HG03439 (cell line): Measurements from ENCODE around the gene PDE6A.
"Not testable (repeated sequence)": the region's sequence is repeated elsewhere in the genome, so short reads cannot be mapped to it uniquely, and the experiment has no call there.

Source experiments
- ATAC-seq: cut with Tn5 transposase; IDR thresholded peaks from one replicate; pipeline ENCODE4 v1.9.1; 2021; ENCODE audit warnings: mild to moderate bottlenecking, moderate library complexity; ENCODE audit not compliant: unreplicated experiment

The PDE6A gene

GRCh38 chr5:149953436-149954121, 9.0 kb upstream of the PDE6A start:
- no peak for ATAC-seq

GRCh38 chr5:149951138-149951749, 6.7 kb upstream of the PDE6A start:
- ATAC-seq: no peak

GRCh38 chr5:149948993-149949392, 4.4 kb upstream of the PDE6A start:
- ATAC-seq: no peak

- ATAC-seq: no peak
Measured at GRCh38 chr5:149946118-149946517, 1.5 kb upstream of the PDE6A start.

GRCh38 chr5:149943177-149943949, 1.2 kb downstream of the PDE6A start:
- not testable (repeated sequence) for ATAC-seq

GRCh38 chr5:149942741-149943169, 1.8 kb downstream of the PDE6A start:
- not testable (repeated sequence) for ATAC-seq

GRCh38 chr5:149942199-149942598, 2.4 kb downstream of the PDE6A start:
- no peak for ATAC-seq

DNA sequence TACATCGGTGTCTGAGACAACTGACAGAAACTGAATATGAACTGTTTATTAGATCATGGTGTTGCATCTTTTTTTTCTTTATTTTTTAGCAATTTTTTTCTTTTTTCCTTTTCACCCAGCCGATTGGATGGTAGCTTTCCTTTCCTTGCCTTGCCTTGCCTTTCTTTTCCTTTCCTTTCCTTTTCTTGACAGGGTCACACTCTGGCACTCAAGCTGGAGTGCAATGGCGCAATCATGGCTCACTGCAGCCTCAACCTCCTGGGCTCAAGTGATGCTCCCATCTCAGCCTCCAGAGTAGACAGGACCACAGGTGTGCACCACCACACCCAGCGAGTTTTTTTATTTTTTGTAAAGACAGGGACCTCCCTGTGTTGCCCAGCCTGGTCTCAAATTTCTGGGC, 2.8 kb downstream of the PDE6A start:
- no peak for ATAC-seq

DNA sequence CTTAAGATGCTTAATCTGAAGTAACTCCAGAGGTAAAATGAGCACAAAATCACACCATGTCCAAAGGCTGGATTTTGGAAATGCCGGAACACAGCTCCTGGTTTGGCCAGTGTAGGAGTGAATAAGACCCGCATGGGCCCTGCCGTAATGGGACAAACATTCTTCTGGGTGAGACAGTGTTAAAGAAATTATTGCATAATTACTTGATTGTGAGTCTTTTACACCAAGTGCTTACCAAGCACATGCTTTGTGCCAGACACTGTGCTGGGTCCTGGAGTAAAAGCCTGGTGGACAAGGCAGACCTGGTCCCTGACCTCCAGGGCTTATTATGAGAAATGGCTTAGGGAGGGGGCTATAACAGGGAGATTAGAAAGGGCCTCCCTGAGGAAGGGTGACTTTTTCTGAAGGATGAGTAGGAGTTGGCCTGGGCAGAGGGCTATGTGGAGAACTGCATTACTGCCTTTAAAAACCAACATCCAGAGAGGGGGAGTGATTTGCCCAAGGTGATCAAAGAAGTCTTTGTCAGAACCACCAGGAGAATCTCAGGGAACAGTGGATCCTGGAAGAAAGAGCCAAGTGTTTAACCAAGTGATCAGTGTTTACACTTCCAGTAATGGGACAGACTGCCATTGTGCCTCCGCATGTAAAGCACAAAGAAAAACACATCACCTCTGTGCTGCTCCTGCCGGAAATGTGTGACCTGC, 3.5 kb downstream of the PDE6A start:
- no peak for ATAC-seq

DNA sequence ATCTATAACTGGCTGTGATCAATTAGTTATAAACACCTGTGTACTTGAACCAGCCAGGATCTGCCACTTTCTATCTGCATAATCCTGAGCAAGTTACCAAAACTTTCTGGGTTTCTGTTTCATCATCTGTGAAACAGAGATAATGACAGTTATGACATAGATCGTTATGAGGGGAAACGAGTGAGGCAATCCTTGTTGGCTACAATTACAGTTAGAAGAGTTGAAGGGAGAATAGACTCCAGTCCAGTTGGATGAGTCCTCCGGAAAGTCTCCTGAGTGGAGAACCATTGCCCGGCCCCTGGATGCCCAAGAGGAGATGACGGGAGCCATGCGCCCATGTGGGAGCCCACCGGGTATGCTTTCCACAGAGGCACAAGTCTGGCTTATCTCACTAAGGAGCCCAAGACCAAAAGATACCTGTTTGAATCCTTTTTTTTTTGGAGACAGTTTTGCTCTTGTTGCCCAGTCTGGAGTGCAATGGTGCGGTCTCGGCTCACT, 4.5 kb downstream of the PDE6A start:
- ATAC-seq: peak; percentile 59

GRCh38 chr5:149939546-149939945, 5.0 kb downstream of the PDE6A start:
- no peak for ATAC-seq

- ATAC-seq: no peak
Measured at GRCh38 chr5:149938791-149939358, 5.7 kb downstream of the PDE6A start.

GRCh38 chr5:149938279-149938678, 6.3 kb downstream of the PDE6A start:
- ATAC-seq: no peak

DNA sequence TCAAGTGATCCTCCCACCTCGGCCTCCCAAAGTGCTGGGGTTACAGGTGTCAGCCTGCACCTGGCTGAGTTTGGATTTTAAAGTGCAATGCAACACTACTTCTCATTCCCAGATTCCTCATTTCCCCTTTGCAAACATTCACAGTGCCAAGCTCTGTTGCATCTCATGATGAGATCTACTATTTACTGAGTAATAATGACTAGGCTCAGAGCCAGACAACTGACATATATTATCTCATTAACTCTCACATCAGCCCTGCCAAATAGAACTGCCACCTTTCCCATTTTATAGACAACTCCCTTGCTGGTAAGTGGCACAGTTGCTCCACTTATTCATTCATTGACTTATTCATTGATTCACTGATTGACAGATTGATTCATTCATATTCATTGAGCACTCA, 7.0 kb downstream of the PDE6A start:
- ATAC-seq: no peak

- no peak for ATAC-seq
Measured at GRCh38 chr5:149936700-149937091, 7.9 kb downstream of the PDE6A start.

DNA sequence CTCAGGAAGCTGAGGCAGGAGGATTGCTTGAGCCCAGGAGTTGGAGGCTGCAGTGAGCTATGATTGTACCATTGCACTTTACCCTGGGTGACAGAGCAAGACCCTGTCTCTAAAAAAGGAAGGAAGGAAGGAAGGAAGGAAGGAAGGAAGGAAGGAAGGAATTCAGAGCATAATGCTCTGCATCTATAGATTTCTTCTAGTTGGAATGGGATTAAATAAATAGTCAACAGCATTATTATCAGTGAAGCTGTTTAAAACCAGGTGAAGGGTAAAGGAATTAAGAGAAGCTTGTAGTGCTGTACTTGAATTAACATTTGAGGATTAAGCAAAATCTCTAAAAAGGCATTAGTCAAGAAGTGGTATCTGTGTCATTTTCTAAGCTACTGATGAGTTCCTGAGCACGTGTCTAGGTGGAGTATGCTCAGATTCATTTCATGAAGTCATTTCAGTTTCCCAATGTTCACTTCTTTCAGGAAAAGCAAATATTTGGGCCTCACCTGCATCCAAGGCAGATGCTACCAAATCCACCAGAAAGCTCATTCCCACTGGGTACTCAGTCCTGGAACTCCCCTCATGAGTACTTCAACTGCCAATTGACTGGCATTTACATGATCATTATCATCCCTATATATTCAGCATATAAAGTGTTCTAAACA, 8.4 kb downstream of the PDE6A start:
- ATAC-seq: no peak

DNA sequence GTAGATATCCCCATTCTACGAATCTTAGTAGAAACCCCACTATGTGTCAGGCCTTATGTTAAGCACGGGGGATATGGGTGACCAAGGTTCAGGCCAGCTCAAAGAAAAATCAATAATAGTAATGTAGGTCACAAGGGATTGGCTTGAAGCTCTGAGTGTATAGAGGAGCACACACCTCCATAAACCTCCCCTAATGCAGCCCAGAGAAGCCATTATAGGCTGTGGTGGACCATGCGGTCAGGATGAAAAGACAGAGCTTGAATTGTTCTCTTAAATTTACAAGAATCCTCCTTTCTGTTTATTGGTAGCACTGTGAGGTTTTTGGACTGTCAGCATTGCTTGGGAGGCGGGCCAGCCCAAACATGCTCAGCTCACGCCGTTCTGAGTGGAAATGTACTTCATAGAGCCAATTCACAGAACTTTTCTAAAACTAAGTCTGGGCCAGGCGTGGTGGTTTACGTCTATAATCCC, 9.1 kb downstream of the PDE6A start:
- no peak for ATAC-seq

DNA sequence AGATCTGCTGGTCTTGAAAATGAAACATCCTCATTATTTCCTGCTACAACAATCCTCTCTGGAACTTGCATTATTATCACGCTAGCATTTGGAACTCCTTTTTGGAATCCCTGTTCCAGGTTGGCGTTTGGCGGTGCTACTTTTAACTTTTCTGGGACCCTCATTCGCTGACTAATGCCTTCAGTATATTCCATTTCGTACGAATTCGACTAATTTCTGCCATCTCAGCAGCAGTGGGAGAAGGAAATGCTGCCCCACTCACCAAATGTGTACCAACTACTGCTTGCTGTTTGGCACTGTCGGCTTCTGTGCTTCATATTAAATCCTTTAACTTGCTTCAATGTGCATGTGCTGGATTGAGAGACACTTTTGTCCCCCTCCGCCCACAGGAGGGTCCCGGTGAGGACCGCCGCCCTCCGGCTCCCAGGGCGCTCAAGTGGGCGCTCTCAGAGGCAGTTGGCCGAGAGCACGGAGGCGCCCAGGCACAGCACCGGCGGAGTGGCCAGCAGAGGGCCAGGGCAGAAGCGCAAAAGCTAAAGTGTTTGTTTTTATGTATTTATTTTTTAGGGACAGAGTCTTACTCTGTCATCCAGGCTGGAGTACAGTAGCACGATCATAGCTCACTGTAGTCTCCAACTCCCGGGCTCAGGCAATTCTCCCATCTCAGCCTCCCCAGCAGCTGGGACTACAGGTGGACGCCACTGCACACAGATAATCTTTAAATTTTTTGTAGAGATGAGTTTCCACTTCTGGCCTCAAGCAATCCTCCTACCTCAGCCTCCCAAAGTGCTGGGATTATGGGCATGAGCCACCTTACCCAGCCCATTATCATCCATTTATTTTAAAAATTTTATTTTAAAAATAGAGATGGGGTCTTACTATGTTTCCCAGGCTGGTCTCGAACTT, 11.9 kb downstream of the PDE6A start:
- no peak for ATAC-seq

GRCh38 chr5:149931992-149932436, 12.6 kb downstream of the PDE6A start:
- no peak for ATAC-seq
